ENCODE measurements around the gene CACNG6. TPM values are rescaled to one million over a fixed set of nuclear protein-coding genes. Genes with fewer than 3 reads are reported as not detected.
A peak's percentile ranks its signal among the peaks of the same experiment; 100 is the strongest.

CACNG6 gene
- total RNA-seq, 4 donors from 2014 or later: not detected

DNA sequence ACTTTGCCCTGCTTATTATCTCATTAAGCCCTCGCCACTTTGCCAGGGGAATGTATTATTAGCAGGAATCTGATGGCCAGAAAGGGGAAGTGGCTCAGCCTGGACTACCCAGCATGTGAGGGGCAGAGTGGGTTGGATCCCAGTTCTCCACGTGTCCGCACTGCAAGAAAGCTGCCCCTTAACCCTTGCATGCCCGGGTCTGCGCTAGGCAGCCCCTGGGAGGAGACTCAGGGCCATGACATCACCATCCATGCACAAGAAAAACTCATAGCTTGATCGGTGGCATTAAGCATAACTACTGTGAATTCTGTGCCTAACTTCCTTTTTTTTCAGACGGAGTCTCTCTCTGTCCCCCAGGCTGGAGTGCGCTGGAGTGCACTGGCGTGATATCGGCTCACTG is 19.8 kb upstream of the CACNG6 start:
- Histone ChIP-seq H3K4me3 (no peak overlapping the region), H3K27me3 (peaks cover 0 to 82% (median 0%) of the 10 kb centered on the region in 4 donors), H3K9me3 (no peaks in the 10 kb centered on the region), H3K4me1 (no peaks in the 10 kb centered on the region), H3K27ac (replicated peaks in 1 of 4) (no peak overlapping the region), H3K36me3 (no peaks in the 10 kb centered on the region)
- intact Hi-C loops (cut with DNase I): no loop called here
- no peak for DNase-seq (ENCODE audit: extremely low spot score)
- WGBS: 62% methylated on average over 10 of the region's 10 CpGs
- no peak for TF ChIP-seq EP300 (IDR thresholded peaks at IDR 0.05)
- no peak for TF ChIP-seq CTCF (IDR thresholded peaks at IDR 0.05)
- TF ChIP-seq POLR2A (IDR thresholded peaks at IDR 0.05; ENCODE audit: low read depth): no peak

DNA sequence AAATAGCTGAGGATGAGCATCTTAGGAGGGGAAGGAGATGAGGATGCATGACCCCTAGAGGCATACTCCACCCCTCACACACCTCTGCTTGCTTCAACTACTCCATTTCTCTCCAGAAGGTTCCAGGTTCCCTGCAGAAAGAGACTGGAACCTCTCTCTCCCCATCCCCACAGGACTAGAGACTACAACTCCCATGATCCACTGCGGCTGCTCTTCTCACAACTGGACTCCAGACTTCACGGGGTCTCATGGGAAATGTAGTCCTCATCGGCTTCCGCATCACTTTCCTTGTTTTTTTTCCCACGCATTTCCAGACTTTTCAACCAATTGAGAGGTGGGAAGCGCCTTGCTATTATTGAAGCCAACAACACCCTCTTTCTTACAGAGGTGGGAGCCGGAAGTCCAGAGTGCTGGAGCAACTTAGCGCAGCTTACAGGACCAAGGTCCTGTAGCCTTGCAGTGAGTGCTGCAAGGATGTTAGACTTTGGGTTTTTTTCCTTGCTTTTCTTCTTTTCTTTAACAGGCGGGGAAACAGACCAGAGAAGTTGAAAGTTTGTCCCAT is 13.9 kb upstream of the CACNG6 start:
- intact Hi-C loops (cut with DNase I): no loop called here
- no peak for DNase-seq (ENCODE audit: extremely low spot score)
- H3K27ac ChIP-seq (replicated peaks in 1 of 4): no peak overlapping the region
- H3K36me3 ChIP-seq: no peaks in the 10 kb centered on the region
- no peaks in the 10 kb centered on the region for H3K9me3 ChIP-seq
- H3K4me3 ChIP-seq: peak overlapping the region; percentile 29 to 48 (median 37)
- 7% methylated on average over 9 of the region's 9 CpGs for WGBS
- peak in 1 of 2 donors; percentile 81 for TF ChIP-seq POLR2AphosphoS5 (IDR thresholded peaks at IDR 0.05)
- no peak for TF ChIP-seq CTCF (IDR thresholded peaks at IDR 0.05)
- peaks cover 19 to 43% (median 35%) of the 10 kb centered on the region in 4 donors for H3K4me1 ChIP-seq
- peaks cover 0 to 98% (median 42%) of the 10 kb centered on the region in 4 donors for H3K27me3 ChIP-seq

GRCh38 chr19:53977991-53978731 is 13.3 kb upstream of the CACNG6 start:
- H3K4me1 ChIP-seq: peaks cover 19 to 50% (median 39%) of the 10 kb centered on the region in 4 donors
- no peak for DNase-seq (ENCODE audit: extremely low spot score)
- no peaks in the 10 kb centered on the region for H3K36me3 ChIP-seq
- H3K27ac ChIP-seq (replicated peaks in 1 of 4): no peak overlapping the region
- H3K9me3 ChIP-seq: no peaks in the 10 kb centered on the region
- 3% methylated on average over 13 of the region's 54 CpGs for WGBS
- H3K4me3 ChIP-seq: peak overlapping the region; percentile 29 to 48 (median 37)
- no peak for TF ChIP-seq POLR2A (IDR thresholded peaks at IDR 0.05; ENCODE audit: low read depth)
- no peak for TF ChIP-seq CTCF (IDR thresholded peaks at IDR 0.05)
- peaks cover 0 to 98% (median 45%) of the 10 kb centered on the region in 4 donors for H3K27me3 ChIP-seq
- intact Hi-C loops (cut with DNase I): no loop called here

GRCh38 chr19:53978975-53979801 is 12.2 kb upstream of the CACNG6 start:
- WGBS: 7% methylated on average over 19 of the region's 19 CpGs
- H3K9me3 ChIP-seq: no peaks in the 10 kb centered on the region
- peak overlapping the region in 3 of 4 donors; percentile 33 to 49 (median 35) for H3K4me3 ChIP-seq
- no peaks in the 10 kb centered on the region for H3K36me3 ChIP-seq
- H3K27ac ChIP-seq (replicated peaks in 1 of 4): no peak overlapping the region
- H3K27me3 ChIP-seq: peaks cover 0 to 99% (median 47%) of the 10 kb centered on the region in 4 donors
- H3K4me1 ChIP-seq: peaks cover 19 to 50% (median 39%) of the 10 kb centered on the region in 4 donors
- intact Hi-C loops (cut with DNase I): no loop called here
- no peak for DNase-seq (ENCODE audit: extremely low spot score)
- no peak for TF ChIP-seq POLR2A (IDR thresholded peaks at IDR 0.05; ENCODE audit: low read depth)
